ENCODE measurements around the gene ANK3.

ANK3 gene

DNA sequence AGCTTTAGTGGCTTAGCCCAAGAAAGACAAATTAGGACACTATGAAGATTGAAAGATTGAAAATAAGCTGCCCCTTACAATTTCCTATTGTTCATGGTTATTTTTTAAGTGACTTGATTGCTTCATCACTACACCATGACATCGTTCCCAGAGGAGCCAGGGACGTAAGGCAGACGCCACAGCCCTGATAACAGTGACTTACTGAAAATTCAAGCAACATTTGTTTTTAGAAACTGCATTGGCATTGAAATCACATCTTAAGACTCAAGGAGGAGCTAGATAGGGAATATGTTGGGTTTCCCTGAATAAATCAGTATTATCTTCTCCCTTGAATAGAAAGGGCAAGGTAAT is 38.7 kb upstream of the ANK3 start:
- no peak for TF ChIP-seq CTCF (IDR thresholded peaks at IDR 0.05; ENCODE audit: insufficient read depth, low read depth, low read length, missing control alignments)
- no peak for DNase-seq (ENCODE audit: low read depth)
- H3K4me3 ChIP-seq (ENCODE audit: low read depth, low read length) = no peak overlapping the region

DNA sequence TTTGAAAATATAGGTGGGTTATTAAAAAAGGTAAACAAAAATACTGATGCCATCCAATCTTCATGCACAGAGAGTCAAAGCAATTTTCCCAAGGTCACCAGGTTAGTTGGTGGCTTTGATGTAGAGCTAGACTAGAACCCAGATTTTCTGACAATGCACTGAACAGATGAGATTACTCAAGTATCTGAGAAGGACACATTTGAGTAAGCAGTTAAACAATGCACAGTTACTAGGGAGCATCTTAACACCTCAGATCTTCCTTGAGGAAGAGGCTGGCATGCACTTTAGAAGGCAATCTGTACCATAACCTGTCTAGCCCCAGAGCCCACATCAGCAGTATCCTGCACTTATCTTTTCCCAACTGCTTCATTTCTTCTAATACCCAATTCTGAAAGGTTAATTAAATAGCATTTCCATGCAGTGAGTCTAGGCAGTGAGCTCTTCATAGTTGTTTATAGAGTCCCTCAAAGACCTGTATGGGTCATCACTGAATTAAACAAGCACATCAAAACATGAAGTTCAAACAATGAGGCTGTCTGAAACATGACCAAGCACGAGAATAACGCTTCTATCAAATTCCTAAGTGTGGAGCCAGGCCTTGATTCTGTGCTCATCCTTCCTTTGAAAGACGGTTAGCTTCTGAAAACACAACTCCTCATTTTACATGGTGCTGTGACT is 38.2 kb upstream of the ANK3 start:
- H3K4me3 ChIP-seq (ENCODE audit: low read depth, low read length) = no peak overlapping the region
- TF ChIP-seq CTCF (IDR thresholded peaks at IDR 0.05; ENCODE audit: insufficient read depth, low read depth, low read length, missing control alignments) = no peak
- DNase-seq (ENCODE audit: low read depth) = no peak

GRCh38 chr10:60427148-60427547 is 37.5 kb upstream of the ANK3 start:
- no peak for DNase-seq (ENCODE audit: low read depth)
- no peak overlapping the region for H3K4me3 ChIP-seq (ENCODE audit: low read depth, low read length)
- no peak for TF ChIP-seq CTCF (IDR thresholded peaks at IDR 0.05; ENCODE audit: insufficient read depth, low read depth, low read length, missing control alignments)

- TF ChIP-seq CTCF (IDR thresholded peaks at IDR 0.05; ENCODE audit: insufficient read depth, low read depth, low read length, missing control alignments) = no peak
- no peak overlapping the region for H3K4me3 ChIP-seq (ENCODE audit: low read depth, low read length)
- DNase-seq (ENCODE audit: low read depth) = no peak
Observed at GRCh38 chr10:60426425-60426824, 36.8 kb upstream of the ANK3 start.

DNA sequence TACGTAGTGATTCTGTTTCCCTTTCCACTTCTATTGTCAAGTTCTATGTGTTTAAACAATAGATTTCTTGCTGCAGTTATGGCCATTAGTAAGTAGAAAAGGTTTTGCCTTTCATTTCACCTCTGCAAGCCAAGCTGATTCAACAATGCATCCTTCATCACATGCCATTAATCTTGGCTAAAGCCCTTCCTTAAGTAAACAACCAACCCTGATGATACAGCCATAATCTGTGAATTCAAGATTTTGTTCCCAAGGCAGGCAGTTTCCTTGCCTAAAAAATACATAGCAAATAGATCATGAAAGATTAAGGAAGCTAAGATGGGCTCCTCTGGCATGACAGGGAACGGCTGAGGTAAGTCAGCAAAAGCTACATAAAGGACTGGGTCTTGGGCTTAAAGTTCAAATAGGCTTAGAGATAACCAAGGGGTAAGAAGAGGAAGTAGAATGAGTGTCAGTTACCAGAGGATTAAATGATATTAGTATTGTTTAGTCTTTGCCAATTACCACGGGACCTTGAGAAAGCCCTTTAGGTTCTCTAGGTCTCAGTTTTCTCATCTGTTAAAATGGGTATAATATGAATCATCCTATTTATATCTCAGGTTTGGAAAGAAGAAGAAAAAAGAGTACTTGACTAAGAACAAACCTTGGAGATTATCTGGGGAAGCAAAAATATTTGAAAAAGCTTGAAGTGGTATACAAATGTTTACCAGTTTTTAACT is 35.9 kb upstream of the ANK3 start:
- no peak for DNase-seq (ENCODE audit: low read depth)
- no peak overlapping the region for H3K4me3 ChIP-seq (ENCODE audit: low read depth, low read length)
- TF ChIP-seq CTCF (IDR thresholded peaks at IDR 0.05; ENCODE audit: insufficient read depth, low read depth, low read length, missing control alignments) = no peak

GRCh38 chr10:60424971-60425370 is 35.3 kb upstream of the ANK3 start:
- no peak for TF ChIP-seq CTCF (IDR thresholded peaks at IDR 0.05; ENCODE audit: insufficient read depth, low read depth, low read length, missing control alignments)
- no peak for DNase-seq (ENCODE audit: low read depth)
- H3K4me3 ChIP-seq (ENCODE audit: low read depth, low read length) = no peak overlapping the region

DNA sequence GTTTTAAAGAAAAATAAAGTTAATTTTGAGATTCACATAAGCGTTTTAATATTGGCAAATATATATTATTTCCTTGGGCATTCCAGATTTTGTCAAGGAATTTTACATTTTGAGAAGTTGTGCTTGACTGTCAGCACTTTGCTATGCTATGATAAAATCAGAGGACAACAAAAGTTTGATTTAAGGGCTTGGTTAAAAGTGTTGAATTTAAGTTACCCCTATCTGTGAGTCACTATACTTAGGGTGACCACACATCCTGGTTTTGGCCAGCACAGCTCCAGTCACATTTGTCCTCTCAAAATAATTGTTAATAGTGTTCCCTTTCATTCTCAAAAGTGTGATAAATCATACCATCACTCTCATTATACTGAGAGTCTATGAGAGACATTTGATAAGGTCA is 34.2 kb upstream of the ANK3 start:
- DNase-seq (ENCODE audit: low read depth) = no peak
- no peak overlapping the region for H3K4me3 ChIP-seq (ENCODE audit: low read depth, low read length)
- TF ChIP-seq CTCF (IDR thresholded peaks at IDR 0.05; ENCODE audit: insufficient read depth, low read depth, low read length, missing control alignments) = no peak
